GM12878 (cell line): ENCODE data around the gene CHKA. TPM values are rescaled to one million over a fixed set of nuclear protein-coding genes. Genes with fewer than 3 reads are reported as not detected.

Source experiments
- ATAC-seq: fragments of 200-7000 bp; cut with Tn5 transposase; 3 replicates; pipeline ENCODE4 v1.9.1; 2020; ENCODE audit warnings: mild to moderate bottlenecking, moderate library complexity
- BruUV-seq: library from RNA; stranded (reverse); fragments of 400-500 nt; replicated peaks from 2 replicates; lab custom pipeline; 2021; lab: Mats Ljungman, UMichigan
- CTCF ChIA-PET: fragments of 300-600 bp; sonication (Branson Sonifier 250); formaldehyde crosslinking; extraction: SDS; loops from one replicate; lab custom pipeline; 2021; ENCODE audit warnings: inconsistent platforms; lab: Yijun Ruan, JAX
- POLR2A ChIA-PET: fragments of 350-600 bp; formaldehyde crosslinking; extraction: SDS; loops from one replicate; lab custom pipeline; 2021; ENCODE audit warnings: inconsistent platforms; lab: Charles Lee
- RAD21 ChIA-PET: fragments of 300-600 bp; sonication (Branson Sonifier 250); formaldehyde crosslinking; loops from one replicate; lab custom pipeline; 2023; ENCODE audit warnings: antibody characterized with exemption; ENCODE audit not compliant: unreplicated experiment; lab: Charles Lee
- SMC1A ChIA-PET: fragments of 300-600 bp; sonication (Branson Sonifier 250); formaldehyde crosslinking; loops from one replicate; lab custom pipeline; 2023; ENCODE audit not compliant: unreplicated experiment, uncharacterized antibody; lab: Charles Lee
- DNase-seq: peaks from one replicate; pipeline ENCODE4 v3.0.0-alpha.2; 2011; ENCODE audit warnings: low read depth, low spot score
- FAIRE-seq: peaks from 3 replicates; lab custom pipeline; 2011; peaks lifted over from hg19 to GRCh38; lab: Jason Lieb, UNC
- H2AFZ ChIP-seq: 2 replicates; pipeline ENCODE4 v1.6.0; 2011; ENCODE audit warnings: low read depth, low read length, control low read depth; ENCODE audit not compliant: control insufficient read depth
- H3K27ac ChIP-seq: 2 replicates; pipeline ENCODE4 v1.5.1; 2011; ENCODE audit warnings: control low read depth; ENCODE audit not compliant: control insufficient read depth, insufficient read depth
- H3K27me3 ChIP-seq, 2 experiments: replicated peaks in 1 of 2; 2 replicates each; pipeline versions ENCODE4 v1.6.0 to v1.6.1; 2011; ENCODE audit warnings: low read length in 1 of 2; ENCODE audit not compliant: control insufficient read depth in 2 of 2, insufficient read depth in 2 of 2
- H3K36me3 ChIP-seq, 2 experiments: 2 replicates each; pipeline ENCODE4 v1.5.1; 2011; ENCODE audit warnings: low read length in 1 of 2; ENCODE audit not compliant: control insufficient read depth in 2 of 2, insufficient read depth in 2 of 2
- H3K4me1 ChIP-seq: 2 replicates; pipeline ENCODE4 v1.6.1; 2011; ENCODE audit warnings: mild to moderate bottlenecking, low read length, moderate library complexity, mixed read lengths; ENCODE audit not compliant: control insufficient read depth, insufficient read depth
- H3K4me2 ChIP-seq: 2 replicates; pipeline ENCODE4 v1.6.0; 2011; ENCODE audit warnings: control low read depth; ENCODE audit not compliant: control insufficient read depth, insufficient read depth
- H3K4me3 ChIP-seq: fragments of 200-600 bp; sonication (generic); 2 replicates; pipeline ENCODE4 v1.5.1; 2016
- H3K79me2 ChIP-seq: 2 replicates; pipeline ENCODE4 v1.6.0; 2011; ENCODE audit warnings: low read length; ENCODE audit not compliant: control insufficient read depth, insufficient read depth
- H3K9ac ChIP-seq: 2 replicates; pipeline ENCODE4 v1.8.0; 2011; ENCODE audit warnings: low read length, control low read depth, mixed read lengths; ENCODE audit not compliant: control insufficient read depth, insufficient read depth
- H3K9me3 ChIP-seq: replicated peaks from 3 replicates; pipeline ENCODE4 v1.5.1; 2011; ENCODE audit warnings: mild to moderate bottlenecking, low read length; ENCODE audit not compliant: control insufficient read depth, insufficient read depth
- H4K20me1 ChIP-seq: 2 replicates; pipeline ENCODE4 v1.6.0; 2011; ENCODE audit not compliant: control insufficient read depth, insufficient read depth
- BCL11A ChIP-seq: IDR thresholded peaks from 2 replicates; pipeline ENCODE4 v1.6.1; 2011; ENCODE audit warnings: low read depth, low read length
- FOXK2 ChIP-seq: fragments of 450-650 bp; IDR thresholded peaks from 2 replicates; pipeline ENCODE4 v1.6.1; 2017; ENCODE audit warnings: mild to moderate bottlenecking, moderate library complexity
- NRF1 ChIP-seq: conservative IDR thresholded peaks from 2 replicates; pipeline ENCODE4 v1.6.1; 2011; ENCODE audit warnings: mild to moderate bottlenecking, low read depth, low read length, improper control_type of control experiment
- RFX5 ChIP-seq: IDR thresholded peaks from 2 replicates; pipeline ENCODE4 v1.6.1; 2011; ENCODE audit warnings: low read depth, low read length, improper control_type of control experiment
- TCF3 ChIP-seq: IDR thresholded peaks from 2 replicates; pipeline ENCODE4 v1.6.1; 2012; ENCODE audit warnings: low read depth, mild to moderate bottlenecking, low read length, borderline replicate concordance; ENCODE audit not compliant: insufficient read depth
- USF1 ChIP-seq: IDR thresholded peaks from 2 replicates; pipeline ENCODE4 v1.6.1; 2011; ENCODE audit warnings: borderline replicate concordance, low read depth, mild to moderate bottlenecking, moderate library complexity, mixed read lengths, low read length; ENCODE audit not compliant: insufficient read depth; ENCODE audit errors: extremely low read length
- YY1 ChIP-seq: IDR thresholded peaks from 2 replicates; pipeline ENCODE4 v1.6.1; 2011; ENCODE audit warnings: low read depth, mild to moderate bottlenecking, low read length
- ZNF687 ChIP-seq: fragments of 450-650 bp; IDR thresholded peaks from 2 replicates; pipeline ENCODE4 v1.6.1; 2017; ENCODE audit warnings: mild to moderate bottlenecking, moderate library complexity
- WGBS: methylation state at CpG from one replicate; pipeline ENCODE4 v1.1.6; 2016; ENCODE audit warnings: low lambda C conversion rate; ENCODE audit not compliant: insufficient replicate concordance, insufficient coverage; ENCODE audit errors: missing lambda C conversion rate; 5-methylcytosine and 5-hydroxymethylcytosine counted together
- in situ Hi-C: fragments of 300-500 bp; cut with MboI; formaldehyde crosslinking; loops from 9 replicates; pipeline ENCODE4 v1.14.3; 2018; ENCODE audit warnings: mixed read lengths
- intact Hi-C: fragments of 100-400 bp; cut with micrococcal nuclease; formaldehyde crosslinking; loops from one replicate; pipeline ENCODE4 v1.14.2; 2022; ENCODE audit not compliant: unreplicated experiment
- polyA plus RNA-seq, 11 experiments: library from polyadenylated mRNA; depleted of rRNA in 4 of 11; unstranded in 6 of 11; stranded (reverse) in 5 of 11; fragments of >200 nt; fragmentation: Nextera tagmentation in 4 of 11; fragmentation: Illumina TruSeq in 1 of 11; extraction: Ambion mirVana in 4 of 11; extraction: Trizol in 1 of 11; gene quantifications; 1 replicate in 1 of 11; 2 replicates in 10 of 11; pipeline versions ENCODE4 v1.2.1 to v1.2.3, GENCODE V29; 2011 to 2016; ENCODE audit warnings: inconsistent platforms in 2 of 11, missing spikeins in 2 of 11, low read depth in 1 of 11
- total RNA-seq, 4 experiments: library from RNA; depleted of rRNA in 3 of 4; stranded (reverse); fragments of >200 nt in 3 of 4; fragmentation: Illumina TruSeq in 1 of 4; extraction: Trizol in 1 of 4; gene quantifications; 2 replicates each; pipeline versions ENCODE4 v1.2.1 to v1.2.3, GENCODE V29; 2013 to 2021

CHKA gene
- total and polyA plus RNA-seq, 10 of the 15 experiments (the other 5 are each of a cell fraction or from before 2014, with no cell fraction given): 5.2 to 29.2 (median 21.2) TPM

GRCh38 chr11:68148071-68148805, 27.1 kb upstream of the CHKA start:
- no peaks in the 10 kb centered on the region for H3K79me2 ChIP-seq
- RAD21 ChIA-PET: no interaction called here
- no peak overlapping the region for H3K9ac ChIP-seq
- TF ChIP-seq USF1 (no peak), TCF3 (no peak), YY1 (no peak), NRF1 (no peak), BCL11A (no peak), ZNF687 (no peak), RFX5 (no peak), FOXK2 (no peak)
- DNase-seq (no peak), FAIRE-seq (no peak), ATAC-seq (no peak)
- no peaks in the 10 kb centered on the region for H3K9me3 ChIP-seq
- POLR2A ChIA-PET: no interaction called here
- CTCF ChIA-PET: interaction anchor here (0.6 to 2.0 kb wide), 2 partner anchors 38 to 58 kb away, joined by 3 to 5 read pairs; no protein-coding TSS in a partner anchor
- SMC1A ChIA-PET: interaction anchor here (0.9 kb wide), 1 partner anchor 50 kb away, joined by 3 read pairs; no protein-coding TSS in a partner anchor
- no peaks in the 10 kb centered on the region for H4K20me1 ChIP-seq
- no peaks in the 10 kb centered on the region for H3K4me1 ChIP-seq
- WGBS: 52% methylated on average over 18 of the region's 18 CpGs
- BruUV-seq: no TSS peak
- H3K27me3 ChIP-seq: no peaks in the 10 kb centered on the region
- H3K27ac ChIP-seq: no peak overlapping the region
- H3K4me2 ChIP-seq: no peak overlapping the region
- no peaks in the 10 kb centered on the region for H3K36me3 ChIP-seq
- intact Hi-C loops (no loop called here), in situ Hi-C loops (no loop called here)
- H3K4me3 ChIP-seq: no peak overlapping the region
- H2AFZ ChIP-seq: no peak overlapping the region
